OCI-LY1 (cell line): ENCODE data around the gene KIF17.
A peak's percentile ranks its signal among the peaks of the same experiment; 100 is the strongest.

ENCODE experiments used
- H2AFZ ChIP-seq: fragments of 200-600 bp; sonication (generic), shearing (Covaris generic); 2 replicates; pipeline ENCODE4 v1.6.0; 2014; ENCODE audit warnings: antibody characterized with exemption, mild to moderate bottlenecking, low read length
- H3F3A ChIP-seq: fragments of 200-600 bp; sonication (generic), shearing (Covaris generic); 2 replicates; pipeline ENCODE4 v1.6.0; 2014; ENCODE audit warnings: mild to moderate bottlenecking, antibody characterized with exemption, low read length, moderate library complexity; ENCODE audit not compliant: insufficient read depth
- H3K27ac ChIP-seq: fragments of 200-600 bp; sonication (generic); 2 replicates; pipeline ENCODE4 v1.5.1; 2014; ENCODE audit warnings: low read length, mixed run types, mild to moderate bottlenecking, low read depth; ENCODE audit not compliant: poor library complexity, severe bottlenecking
- H3K27me3 ChIP-seq: fragments of 200-600 bp; sonication (generic); 2 replicates; pipeline ENCODE4 v1.6.0; 2014; ENCODE audit warnings: antibody characterized with exemption, mild to moderate bottlenecking, low read length, moderate library complexity; ENCODE audit not compliant: insufficient read depth
- H3K36me3 ChIP-seq: fragments of 200-600 bp; sonication (generic); 2 replicates; pipeline ENCODE4 v1.6.1; 2014; ENCODE audit warnings: mild to moderate bottlenecking, antibody characterized with exemption, low read length, moderate library complexity, mixed read lengths; ENCODE audit not compliant: insufficient read depth
- H3K4me1 ChIP-seq: fragments of 200-600 bp; sonication (generic); 2 replicates; pipeline ENCODE4 v1.5.1; 2014; ENCODE audit warnings: mild to moderate bottlenecking, low read length, moderate library complexity; ENCODE audit not compliant: insufficient read depth, severe bottlenecking
- H3K4me2 ChIP-seq: fragments of 200-600 bp; sonication (generic), shearing (Covaris generic); 2 replicates; pipeline ENCODE4 v1.6.1; 2014; ENCODE audit warnings: low read length
- H3K4me3 ChIP-seq: fragments of 200-600 bp; sonication (generic); 2 replicates; pipeline ENCODE4 v1.5.1; 2014; ENCODE audit warnings: low read length, low read depth, mild to moderate bottlenecking, mixed read lengths; ENCODE audit not compliant: poor library complexity, severe bottlenecking
- H3K79me2 ChIP-seq: fragments of 200-600 bp; shearing (Covaris generic); 2 replicates; pipeline ENCODE4 v1.6.1; 2016; ENCODE audit warnings: mixed run types, low read length, mixed read lengths; ENCODE audit not compliant: insufficient read depth
- H3K9ac ChIP-seq: fragments of 200-600 bp; sonication (generic), shearing (Covaris generic); 2 replicates; pipeline ENCODE4 v1.6.1; 2014; ENCODE audit warnings: mild to moderate bottlenecking, low read length, mixed read lengths
- H3K9me2 ChIP-seq: fragments of 200-600 bp; sonication (generic), shearing (Covaris generic); 2 replicates; pipeline ENCODE4 v1.6.1; 2014; ENCODE audit warnings: low read depth, mild to moderate bottlenecking, low read length, mixed read lengths
- H3K9me3 ChIP-seq: fragments of 200-600 bp; shearing (Covaris generic); 2 replicates; pipeline ENCODE4 v1.6.1; 2014; ENCODE audit warnings: low read length, mixed read lengths
- H4K20me1 ChIP-seq: fragments of 200-600 bp; sonication (generic), shearing (Covaris generic); 2 replicates; pipeline ENCODE4 v1.6.0; 2016; ENCODE audit warnings: mild to moderate bottlenecking, low read length; ENCODE audit not compliant: insufficient read depth
- CTCF ChIP-seq: fragments of 200-600 bp; sonication (generic), shearing (Covaris generic); IDR thresholded peaks from 2 replicates; pipeline ENCODE4 v1.5.1; 2017; ENCODE audit warnings: mild to moderate bottlenecking, antibody characterized with exemption, low read length, moderate library complexity, mixed read lengths
- EZH2 ChIP-seq: fragments of 200-600 bp; sonication (generic), shearing (Covaris generic); IDR thresholded peaks from 2 replicates; pipeline ENCODE4 v1.8.0; 2017; ENCODE audit warnings: borderline replicate concordance, mixed run types, mild to moderate bottlenecking, antibody characterized with exemption, low read length, moderate library complexity, mixed read lengths

KIF17 gene

GRCh38 chr1:20668581-20668980 lies 49.2 kb downstream of the KIF17 start:
- H3K4me1 ChIP-seq, result no peaks in the 10 kb centered on the region
- H3K9ac ChIP-seq, result no peak overlapping the region
- H3K79me2 ChIP-seq, result no peaks in the 10 kb centered on the region
- no peaks in the 10 kb centered on the region for H3K27me3 ChIP-seq
- no peaks in the 10 kb centered on the region for H3F3A ChIP-seq
- no peaks in the 10 kb centered on the region for H3K9me3 ChIP-seq
- no peaks in the 10 kb centered on the region for H4K20me1 ChIP-seq
- H3K9me2 ChIP-seq, result no peaks in the 10 kb centered on the region
- H3K4me3 ChIP-seq, result no peak overlapping the region
- no peak overlapping the region for H3K4me2 ChIP-seq
- no peak overlapping the region for H2AFZ ChIP-seq
- no peak overlapping the region for H3K27ac ChIP-seq
- no peaks in the 10 kb centered on the region for H3K36me3 ChIP-seq
- TF ChIP-seq EZH2 (no peak), CTCF (no peak)

- no peaks in the 10 kb centered on the region for H4K20me1 ChIP-seq
- no peak overlapping the region for H3K27ac ChIP-seq
- H3F3A ChIP-seq, result no peaks in the 10 kb centered on the region
- H3K36me3 ChIP-seq, result no peaks in the 10 kb centered on the region
- TF ChIP-seq CTCF, result no peak
- no peak for TF ChIP-seq EZH2
- 0 out of 2 replicates have a peak overlapping the region, but pooled peaks have one; percentile 9 for H2AFZ ChIP-seq
- peaks cover 6% of the 10 kb centered on the region for H3K4me1 ChIP-seq
- no peak overlapping the region for H3K4me3 ChIP-seq
- no peaks in the 10 kb centered on the region for H3K9me2 ChIP-seq
- H3K79me2 ChIP-seq, result no peaks in the 10 kb centered on the region
- H3K27me3 ChIP-seq, result no peaks in the 10 kb centered on the region
- H3K9me3 ChIP-seq, result no peaks in the 10 kb centered on the region
- no peak overlapping the region for H3K4me2 ChIP-seq
- no peak overlapping the region for H3K9ac ChIP-seq
Observed at GRCh38 chr1:20666804-20667203, 51.0 kb downstream of the KIF17 start.

DNA sequence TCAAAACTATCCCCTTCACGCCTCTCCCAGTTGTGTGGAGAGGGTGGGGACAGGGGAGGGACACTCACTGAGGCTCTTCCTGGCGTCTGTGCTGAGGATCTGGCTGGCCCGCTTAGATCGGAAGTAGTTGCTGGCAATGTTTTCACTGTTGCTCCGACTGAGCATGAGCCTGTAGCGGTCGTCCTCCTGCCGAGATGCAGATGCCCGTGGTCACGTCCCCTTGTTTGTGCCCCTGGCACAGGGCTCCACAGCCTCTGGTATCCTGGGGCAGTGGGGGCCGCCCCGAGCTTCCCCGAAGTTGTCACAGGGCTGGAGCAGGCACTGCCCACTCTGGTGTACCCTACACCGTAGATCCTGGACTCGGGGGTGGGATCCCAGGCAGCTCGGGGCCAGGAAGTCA lies 51.7 kb downstream of the KIF17 start:
- Histone ChIP-seq H3F3A (no peaks in the 10 kb centered on the region), H2AFZ (no peak overlapping the region), H3K36me3 (no peaks in the 10 kb centered on the region), H3K4me2 (no peak overlapping the region), H3K27me3 (no peaks in the 10 kb centered on the region), H3K27ac (no peak overlapping the region), H3K9me3 (no peaks in the 10 kb centered on the region), H3K4me3 (no peak overlapping the region), H3K4me1 (peaks cover 7% of the 10 kb centered on the region), H3K9me2 (no peaks in the 10 kb centered on the region), H3K79me2 (no peaks in the 10 kb centered on the region), H4K20me1 (no peaks in the 10 kb centered on the region), H3K9ac (no peak overlapping the region)
- no peak for TF ChIP-seq CTCF
